ENCODE results near the gene GALNT10.

GRCh38 chr5:154276973-154277331 is 86.4 kb downstream of the GALNT10 start:
- no peak for TF ChIP-seq CTCF (IDR thresholded peaks at IDR 0.05)
- TF ChIP-seq POLR2A (IDR thresholded peaks at IDR 0.05) = no peak

Measured in body of pancreas (tissue), 4 donors.